Stimulated activated CD8-positive, alpha-beta memory T cell treated with anti-CD3 and anti-CD28 coated beads, Interleukin-4, amount 100 ng/mL, for 1 hour (primary cell): ENCODE measurements around the gene TMEM163.

Experiments
- DNase-seq, 2 donors: peaks; one replicate each; pipeline ENCODE4 v3.0.0-alpha.2; 2020; ENCODE audit warnings: low read depth in 2 of 2, low spot score in 1 of 2

The TMEM163 gene

DNA sequence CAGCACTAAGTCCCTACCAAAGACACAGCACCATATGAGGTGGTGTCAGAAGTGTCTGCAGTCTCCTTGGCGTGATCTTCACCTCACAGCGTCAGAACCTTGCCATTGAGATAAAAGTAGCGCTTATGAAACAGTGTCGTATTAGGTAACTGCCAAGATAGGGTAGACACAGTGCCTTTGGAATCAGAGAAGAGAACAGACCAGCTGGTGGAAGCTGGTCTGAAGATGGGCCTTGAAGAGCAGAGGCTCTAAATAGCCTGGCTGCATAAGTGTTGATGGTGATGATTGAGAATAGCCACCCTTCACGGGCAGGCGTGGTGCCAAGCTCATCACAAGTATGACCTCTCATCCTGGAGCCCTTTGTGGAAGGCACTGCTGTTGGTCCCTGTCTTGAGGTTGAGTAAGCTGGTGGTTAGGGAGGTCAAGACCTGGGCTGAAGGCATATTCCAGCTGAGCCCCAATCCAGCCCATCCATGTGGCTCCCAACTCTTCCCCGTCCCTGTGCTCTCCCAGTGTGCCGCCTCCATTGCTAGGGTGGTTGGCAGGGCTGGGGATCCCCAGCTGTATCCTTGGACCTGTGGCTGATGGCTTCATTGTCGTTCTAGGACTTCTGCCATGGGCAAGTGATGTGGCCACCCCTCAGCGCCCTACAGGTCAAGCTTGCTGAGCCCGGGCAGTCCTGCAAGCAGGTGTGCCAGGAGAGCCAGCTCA, 277.5 kb downstream of the TMEM163 start:
- no peak for DNase-seq

DNA sequence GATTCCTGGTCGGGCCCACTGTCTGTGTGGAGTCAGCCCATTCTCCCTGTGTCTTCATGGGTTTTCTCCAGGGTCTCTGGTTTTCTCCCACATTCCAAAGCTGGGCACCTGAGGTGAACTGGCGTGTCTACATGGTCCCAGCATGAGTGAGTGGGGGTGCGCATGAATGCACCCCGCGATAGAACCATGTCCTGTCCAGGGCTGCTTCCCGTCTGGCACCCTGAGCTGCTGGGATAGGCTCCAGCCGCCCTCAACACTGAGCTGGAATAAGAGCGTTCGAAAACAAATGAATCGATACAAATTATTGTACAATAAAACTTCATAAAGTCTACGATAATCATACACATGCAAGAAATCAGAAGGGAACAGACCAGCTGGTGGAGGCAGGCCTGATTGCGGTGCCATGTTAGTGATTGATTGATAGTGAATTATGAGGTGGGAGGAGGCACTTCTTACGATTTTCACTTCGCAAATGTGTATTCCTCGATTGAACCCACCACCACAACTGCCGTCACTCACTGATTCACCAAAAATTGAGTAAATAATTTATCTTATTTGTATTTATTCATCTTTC, 278.4 kb downstream of the TMEM163 start:
- DNase-seq: no peak

DNA sequence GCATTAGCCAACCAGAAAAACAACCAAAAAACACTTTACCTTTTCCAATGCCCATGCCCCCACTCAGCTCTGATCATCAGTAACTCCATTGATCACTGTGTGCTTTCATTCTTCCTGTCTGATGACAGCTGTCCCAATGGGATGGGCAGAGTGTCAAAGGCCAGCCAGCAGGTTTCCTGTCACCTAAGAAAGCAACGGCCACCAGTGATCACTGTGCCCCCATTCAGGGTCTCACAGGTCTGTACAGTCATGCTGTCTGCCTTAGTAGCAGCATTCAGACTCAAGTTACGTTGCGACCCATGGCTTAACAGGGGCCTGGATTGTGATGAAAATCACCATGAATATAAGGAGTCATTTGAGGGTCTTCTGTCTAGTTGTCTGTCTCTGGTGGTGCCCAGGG, 280.4 kb downstream of the TMEM163 start:
- DNase-seq: no peak

DNA sequence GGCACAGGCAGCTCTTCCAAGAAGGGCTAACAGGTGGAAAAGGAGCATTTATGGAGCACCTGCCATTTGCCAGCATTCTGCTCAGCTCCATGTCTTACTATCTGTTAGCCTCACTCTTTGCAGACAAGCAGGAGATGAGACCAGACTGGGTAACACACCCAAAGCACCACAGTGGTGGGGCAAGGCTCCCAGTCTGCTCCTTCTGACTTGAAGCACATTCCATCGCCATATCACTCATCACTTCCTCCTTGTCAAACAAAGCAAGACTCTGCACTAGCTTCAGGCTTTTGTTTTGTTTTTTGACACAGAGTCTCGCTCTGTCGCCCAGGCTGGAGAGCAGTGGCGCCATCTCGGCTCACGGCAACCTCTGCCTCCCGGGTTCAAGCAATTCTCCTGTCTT, 282.1 kb downstream of the TMEM163 start:
- DNase-seq: no peak

DNA sequence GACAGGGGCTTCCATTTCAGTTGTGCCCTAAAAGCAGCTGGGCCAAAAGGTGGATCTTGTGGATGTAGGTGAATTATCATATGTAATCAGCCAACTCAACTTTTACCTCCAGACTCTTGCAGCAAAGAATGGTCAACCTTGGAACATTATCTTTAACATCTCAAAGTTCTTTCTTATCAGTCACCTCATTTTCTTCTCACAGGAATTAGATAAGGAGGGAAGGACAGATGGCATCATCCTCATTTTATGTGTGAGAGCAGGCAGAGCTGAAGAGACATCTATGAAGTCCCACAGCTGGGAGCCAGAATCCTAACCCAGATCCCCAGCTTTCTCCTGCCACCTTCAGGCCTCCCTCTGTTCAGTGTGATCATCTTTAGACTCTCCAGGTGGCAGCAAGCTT, 282.9 kb downstream of the TMEM163 start:
- DNase-seq: no peak

DNA sequence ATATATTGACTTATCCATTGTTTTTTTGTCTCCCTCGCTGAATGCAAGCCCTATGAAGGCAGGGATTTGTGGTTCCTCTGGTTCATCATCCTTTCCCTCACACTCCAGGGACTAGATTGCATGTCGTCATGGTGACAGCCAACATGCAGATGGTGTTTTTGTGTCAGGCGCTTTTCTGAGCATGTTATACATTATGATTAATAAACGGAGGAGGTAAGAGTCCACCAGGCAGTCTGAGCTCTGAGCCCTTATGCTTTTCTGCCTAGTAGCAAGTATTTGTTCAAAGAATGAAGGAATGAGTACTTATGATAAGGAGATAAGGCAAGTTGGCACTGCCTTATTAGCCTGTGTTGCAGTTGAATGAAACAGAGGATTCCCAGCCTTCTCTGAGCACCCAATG, 283.3 kb downstream of the TMEM163 start:
- DNase-seq: no peak

DNA sequence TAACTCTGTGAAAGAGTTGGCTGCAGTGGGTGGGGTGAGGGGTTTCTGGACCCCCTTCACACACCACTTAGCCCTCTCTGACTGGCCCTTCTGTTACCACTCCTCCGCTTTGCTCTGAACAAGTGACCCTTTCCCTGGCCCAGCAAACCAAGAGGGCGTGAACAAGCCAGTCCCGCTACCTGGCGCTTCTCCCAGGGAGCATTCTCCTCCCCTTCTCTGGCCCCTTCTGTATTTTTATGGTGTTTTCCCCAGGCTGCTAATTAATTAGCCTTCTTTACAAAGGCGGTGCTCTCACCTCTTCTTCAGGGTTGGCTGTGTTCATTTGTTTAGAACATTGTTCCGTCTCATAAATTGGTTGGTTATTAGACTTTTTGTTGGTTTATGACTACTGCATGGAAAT, 284.8 kb downstream of the TMEM163 start:
- DNase-seq: no peak

DNA sequence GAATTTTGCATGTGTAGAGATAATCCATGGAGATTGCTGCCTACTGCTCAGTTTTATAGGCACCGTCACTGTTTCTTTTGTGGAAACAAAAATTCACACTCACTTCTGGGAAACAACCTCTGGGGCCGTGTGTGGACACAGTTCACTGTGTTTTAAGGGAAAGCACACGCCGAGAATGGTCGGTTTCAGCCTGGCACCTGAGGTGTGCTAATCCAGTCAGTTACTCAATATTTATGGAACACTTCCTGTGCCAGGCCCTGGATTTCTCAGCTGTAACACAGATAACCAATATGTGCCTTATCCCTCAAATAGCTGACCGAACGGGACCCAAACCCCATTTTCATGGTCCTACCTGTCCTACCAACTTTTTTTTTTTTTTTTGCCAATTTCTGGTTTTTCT, 285.3 kb downstream of the TMEM163 start:
- no peak for DNase-seq

DNA sequence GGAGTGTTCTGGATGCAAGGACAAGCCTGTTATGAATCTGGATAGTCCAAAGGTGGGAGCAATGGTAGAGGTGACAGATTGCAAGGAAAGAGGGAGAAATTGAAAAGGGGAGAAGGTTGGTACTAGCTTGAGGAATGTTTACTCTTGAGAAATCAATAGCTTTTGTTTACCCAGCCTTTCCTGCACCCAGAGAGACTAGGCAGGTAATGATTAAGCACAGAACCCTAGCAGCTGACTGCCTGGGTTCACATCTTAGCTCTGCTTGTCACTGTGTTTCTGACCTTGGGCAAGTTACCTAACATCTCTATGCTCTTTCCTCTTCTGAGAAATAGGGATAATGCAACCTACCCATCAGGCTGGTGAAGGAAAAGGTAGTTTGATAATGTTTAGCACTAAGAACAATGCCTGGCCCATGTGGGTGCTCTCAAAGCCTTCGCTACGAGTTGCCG, 286.3 kb downstream of the TMEM163 start:
- DNase-seq: no peak

DNA sequence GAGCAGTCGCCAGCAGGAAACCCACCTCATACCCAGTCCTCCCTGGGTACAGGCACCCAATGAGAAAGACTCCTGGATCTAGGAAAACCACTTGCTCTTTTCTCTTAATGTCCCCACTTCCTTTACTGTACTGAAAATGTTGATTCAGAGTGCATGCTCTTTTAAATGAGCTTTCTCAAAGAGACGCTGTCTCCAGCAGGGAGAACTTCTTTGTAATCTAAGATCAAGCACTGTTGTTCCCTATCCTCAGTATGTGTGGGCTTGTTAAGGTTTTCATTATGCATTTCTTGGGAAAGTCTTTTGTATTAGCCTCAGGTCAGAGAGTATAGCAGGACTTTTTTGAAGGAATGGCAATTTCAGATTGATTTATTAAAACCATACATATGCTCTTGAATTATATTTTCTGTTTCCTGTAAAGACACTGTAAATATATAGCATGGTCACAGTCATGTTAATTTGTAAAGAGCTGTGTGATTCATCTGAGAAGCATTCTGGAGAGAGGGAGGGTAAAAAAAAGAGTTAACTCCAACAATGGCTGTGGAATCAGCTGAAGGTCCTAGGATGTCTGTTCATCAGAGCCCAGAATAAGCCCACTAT, 286.9 kb downstream of the TMEM163 start:
- no peak for DNase-seq

DNA sequence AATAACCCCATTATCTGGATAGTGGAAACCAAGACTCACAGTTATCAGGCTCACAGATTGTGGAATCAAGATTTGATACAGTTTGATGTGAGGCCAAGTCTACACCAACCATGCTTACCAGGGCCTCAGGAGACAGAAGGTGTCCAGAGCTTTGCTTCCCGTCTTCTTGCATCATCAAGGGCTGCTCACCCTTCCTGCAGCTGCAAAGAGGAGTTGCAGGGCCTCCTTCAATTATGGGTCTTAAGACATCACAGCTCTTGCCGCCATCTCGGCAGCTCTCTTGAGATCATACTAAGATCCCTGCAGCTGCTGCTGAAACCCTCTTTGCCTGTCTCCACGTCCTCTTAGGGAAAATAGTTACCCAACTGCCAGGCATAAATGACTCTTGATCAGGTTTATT, 288.9 kb downstream of the TMEM163 start:
- no peak for DNase-seq

DNA sequence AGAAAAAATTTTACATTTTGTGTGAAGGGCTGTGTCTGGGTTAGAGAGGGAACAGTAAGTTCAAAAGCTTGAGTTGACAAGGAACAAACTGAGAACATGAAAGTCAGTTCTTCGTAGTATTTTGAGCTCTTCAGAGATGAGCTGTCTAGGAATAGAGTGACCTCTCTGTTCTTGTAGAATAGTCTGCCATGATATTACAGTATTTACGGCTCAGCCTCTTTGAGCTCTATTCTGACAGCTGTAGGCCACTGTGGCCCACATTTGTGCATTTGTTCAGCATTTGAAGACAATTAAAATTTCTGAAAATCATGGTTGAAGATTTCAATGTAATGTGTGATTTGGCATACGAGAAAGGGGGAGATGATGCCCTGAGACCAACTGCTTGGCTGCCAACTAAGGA, 292.1 kb downstream of the TMEM163 start:
- no peak for DNase-seq

DNA sequence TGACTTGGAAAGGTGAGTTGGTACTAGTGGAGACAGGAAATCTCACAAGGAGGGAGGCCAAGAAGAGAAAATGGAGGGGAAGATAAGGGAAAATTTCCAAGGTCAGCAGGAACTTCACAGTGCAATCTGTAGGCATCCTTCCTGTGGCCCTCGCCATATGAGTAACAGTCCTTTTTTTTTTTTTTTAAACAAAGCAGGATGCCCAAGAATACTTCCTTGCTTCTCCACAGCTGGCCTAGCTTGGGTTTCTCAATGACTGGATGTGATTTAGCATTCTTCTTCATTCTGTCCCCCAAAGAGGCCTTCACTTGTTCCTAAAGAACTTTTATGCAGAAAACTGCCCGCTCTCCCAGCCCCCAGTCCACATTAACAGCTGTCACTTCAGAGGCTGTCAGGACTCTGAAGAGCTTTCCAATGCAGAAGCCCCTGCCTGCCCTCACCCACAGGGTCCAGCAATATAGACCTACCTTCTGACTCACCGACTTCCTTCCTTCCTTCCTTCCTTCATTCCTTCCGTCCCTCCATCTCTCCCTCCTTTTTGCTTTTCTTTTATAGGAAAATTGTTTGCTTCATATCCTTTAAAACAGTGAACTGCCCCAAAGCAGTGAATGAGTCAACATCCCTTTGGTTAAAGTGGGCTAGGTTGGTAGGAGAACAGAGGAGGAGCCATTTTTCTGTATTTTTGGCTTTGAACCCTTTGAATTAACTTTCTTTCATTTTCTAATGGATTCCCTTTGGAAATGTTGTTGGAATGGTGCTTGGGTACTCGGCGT, 292.9 kb downstream of the TMEM163 start:
- DNase-seq: no peak

DNA sequence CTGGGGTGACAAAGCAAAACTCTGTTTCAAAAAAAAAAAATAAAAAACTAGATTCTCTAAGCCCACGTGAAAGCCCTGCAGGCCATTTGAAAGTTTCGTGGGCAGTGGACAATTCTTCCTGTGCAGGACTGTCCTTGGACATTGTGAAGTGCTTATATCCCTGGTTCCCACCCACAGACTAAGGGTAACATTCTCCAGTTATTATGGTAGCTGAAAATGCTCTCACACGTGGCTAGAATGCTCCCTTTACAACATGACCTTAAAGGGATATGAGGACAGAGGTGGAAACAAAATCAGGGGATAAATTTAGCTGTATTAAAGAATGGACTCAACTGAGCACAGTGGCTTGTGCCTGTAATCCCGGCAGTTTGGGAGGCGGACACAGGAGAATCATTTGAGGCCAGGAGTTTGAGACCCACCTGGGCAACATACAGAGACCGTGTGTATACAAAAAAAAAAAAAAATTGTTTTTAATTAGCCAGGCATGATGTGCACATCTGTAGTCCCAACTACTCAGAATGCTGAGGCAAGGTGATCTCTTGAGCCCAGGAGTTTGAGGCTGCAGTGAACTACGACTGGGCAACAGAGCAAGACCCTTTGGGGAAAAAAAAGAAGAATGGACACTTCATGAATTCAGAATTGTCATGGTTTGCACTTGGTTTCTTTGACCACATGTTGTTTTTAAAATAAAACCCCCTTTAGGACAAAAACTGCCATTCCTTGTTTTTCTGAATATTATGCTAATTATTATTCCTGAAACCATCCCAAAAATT, 297.1 kb downstream of the TMEM163 start:
- no peak for DNase-seq

DNA sequence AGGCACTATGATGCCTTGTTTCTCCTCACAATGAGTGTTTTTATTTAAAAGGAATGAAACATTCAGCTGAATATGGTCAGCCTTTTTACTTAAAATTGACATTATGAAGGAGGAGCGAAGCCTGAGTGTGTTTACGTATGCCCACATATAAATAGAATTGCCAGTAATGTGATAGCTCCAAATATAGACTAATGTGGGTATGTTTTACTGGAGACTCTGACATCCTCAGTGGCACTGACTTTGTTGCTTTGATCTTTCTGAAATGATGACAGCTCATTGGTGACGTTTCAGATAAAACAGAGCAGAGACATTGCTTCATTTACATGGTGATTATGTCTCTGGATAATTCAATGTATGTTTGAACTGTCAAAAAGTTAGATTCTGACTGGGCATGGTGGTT, 297.9 kb downstream of the TMEM163 start:
- DNase-seq: no peak

DNA sequence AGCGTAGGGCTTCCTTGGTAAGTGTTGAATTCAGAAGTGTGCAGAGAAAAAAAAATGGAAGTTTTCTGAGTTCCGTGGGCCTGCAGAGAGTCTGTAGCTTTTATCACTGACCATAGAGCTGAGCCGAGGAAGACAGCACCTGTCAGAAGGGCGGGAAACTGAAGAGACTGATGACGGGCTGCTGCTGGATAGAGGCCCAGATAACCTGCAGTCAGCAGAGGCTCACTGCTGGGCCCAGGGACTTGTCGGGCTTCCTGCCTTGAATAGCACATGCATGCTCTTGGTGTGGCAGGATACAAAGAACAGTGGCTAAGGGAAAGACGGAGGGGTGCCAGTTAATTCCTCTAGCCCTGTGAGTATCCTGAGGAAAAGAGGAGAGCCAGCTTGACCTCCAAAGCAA, 298.5 kb downstream of the TMEM163 start:
- DNase-seq: no peak

DNA sequence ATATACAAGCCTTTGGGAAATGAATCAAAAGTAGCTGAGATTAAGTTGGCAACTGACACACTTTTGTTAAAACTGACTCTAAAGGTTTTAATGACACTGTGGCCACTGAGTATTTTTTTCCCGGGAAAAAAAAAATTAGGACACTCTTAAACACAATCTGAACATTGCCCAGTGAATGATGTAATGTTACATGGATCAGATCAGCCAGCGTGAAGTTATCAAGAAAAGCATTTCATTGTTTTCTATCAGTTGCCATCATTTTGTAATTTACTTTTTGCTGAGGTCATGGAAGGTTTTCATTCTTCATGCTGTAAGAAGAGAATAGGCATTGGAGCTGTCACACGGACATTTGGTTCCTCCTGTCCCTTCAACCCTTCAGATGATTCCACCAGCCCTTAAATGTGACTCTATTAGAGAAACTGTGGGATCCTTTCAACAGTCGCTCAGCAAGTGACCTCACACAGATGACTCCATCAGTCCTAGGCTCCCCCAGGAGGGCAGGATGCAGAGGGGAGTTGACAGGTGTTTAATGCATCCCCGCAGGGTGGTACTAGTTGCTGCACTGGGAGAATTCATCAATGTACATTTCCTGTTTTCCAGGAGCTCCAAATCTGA, 300.7 kb downstream of the TMEM163 start:
- DNase-seq: no peak

DNA sequence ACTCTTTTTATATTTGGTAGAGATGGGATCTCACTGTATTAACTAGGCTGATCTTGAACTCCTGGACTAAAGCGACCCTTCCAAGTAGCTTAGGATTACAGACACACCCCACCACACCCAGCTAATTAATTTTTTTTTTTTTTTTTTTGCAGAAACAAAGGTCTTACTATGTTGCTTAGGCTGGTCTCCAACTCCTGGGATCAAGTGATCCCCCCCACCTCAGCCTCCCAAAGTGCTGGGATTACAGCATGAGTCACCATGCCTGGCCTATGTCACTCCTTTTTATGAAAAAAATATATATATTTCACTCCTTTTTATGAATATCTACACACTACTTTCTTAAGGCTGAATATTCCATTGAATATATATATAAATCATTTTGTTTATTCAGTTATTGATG, 302.2 kb downstream of the TMEM163 start:
- DNase-seq: no peak

DNA sequence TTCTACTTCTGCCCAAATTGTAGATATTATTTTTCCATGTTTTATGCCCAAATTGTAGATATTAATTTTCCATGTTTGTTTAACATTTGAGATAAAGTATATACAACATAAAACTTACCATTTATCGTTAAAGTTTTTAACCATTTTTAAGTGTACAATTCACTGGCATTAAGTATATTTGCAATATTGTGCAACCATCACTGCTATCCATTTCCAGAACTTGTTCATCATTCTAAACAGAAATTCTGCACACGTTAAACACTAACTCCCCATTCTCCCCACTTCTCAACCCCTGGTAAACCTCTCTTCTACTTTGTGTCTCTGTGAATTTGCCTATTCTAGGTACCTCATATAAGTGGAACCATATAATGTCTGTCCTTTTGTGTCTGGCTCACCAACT, 302.8 kb downstream of the TMEM163 start:
- no peak for DNase-seq

DNA sequence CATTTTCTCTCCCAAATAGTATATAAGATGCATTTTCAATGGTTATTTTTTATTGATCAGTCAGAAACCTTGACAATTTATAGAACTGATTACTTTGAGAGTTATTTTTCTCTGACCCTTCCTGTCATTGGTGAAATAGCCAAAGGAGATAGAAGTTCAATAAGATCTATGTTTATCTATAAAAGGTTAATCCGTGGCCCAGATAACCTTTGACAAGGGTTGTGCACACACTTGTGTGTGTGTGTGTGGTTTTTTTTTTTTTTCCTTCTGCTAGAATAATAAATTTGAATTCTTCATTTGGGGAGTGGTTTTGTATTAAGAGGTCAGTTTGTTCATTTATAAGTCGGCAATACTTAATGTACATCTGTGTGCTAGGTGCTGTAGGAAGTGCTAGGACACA, 304.9 kb downstream of the TMEM163 start:
- DNase-seq: no peak

DNA sequence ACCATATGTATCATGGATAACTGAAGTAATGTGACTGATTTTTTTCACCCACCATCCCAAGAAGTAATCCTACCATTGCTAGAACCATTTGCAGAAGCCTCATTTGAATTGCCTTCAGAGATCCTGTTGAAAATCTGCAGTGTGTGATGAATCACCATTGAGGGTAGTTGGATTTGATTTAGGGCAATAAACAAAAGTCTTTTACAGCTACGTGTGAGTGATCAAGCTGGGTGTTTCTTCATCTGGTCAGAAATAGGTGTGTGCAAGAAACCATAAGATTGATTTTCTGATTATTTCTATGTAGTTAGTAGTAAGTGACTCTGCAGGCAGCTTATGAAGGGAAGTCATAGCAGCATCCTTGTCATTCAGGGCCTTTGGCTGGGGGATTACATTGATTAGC, 305.4 kb downstream of the TMEM163 start:
- DNase-seq: no peak
